Measurements from ENCODE around the gene TAB2.

The TAB2 gene, protein sequence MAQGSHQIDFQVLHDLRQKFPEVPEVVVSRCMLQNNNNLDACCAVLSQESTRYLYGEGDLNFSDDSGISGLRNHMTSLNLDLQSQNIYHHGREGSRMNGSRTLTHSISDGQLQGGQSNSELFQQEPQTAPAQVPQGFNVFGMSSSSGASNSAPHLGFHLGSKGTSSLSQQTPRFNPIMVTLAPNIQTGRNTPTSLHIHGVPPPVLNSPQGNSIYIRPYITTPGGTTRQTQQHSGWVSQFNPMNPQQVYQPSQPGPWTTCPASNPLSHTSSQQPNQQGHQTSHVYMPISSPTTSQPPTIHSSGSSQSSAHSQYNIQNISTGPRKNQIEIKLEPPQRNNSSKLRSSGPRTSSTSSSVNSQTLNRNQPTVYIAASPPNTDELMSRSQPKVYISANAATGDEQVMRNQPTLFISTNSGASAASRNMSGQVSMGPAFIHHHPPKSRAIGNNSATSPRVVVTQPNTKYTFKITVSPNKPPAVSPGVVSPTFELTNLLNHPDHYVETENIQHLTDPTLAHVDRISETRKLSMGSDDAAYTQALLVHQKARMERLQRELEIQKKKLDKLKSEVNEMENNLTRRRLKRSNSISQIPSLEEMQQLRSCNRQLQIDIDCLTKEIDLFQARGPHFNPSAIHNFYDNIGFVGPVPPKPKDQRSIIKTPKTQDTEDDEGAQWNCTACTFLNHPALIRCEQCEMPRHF

DNA sequence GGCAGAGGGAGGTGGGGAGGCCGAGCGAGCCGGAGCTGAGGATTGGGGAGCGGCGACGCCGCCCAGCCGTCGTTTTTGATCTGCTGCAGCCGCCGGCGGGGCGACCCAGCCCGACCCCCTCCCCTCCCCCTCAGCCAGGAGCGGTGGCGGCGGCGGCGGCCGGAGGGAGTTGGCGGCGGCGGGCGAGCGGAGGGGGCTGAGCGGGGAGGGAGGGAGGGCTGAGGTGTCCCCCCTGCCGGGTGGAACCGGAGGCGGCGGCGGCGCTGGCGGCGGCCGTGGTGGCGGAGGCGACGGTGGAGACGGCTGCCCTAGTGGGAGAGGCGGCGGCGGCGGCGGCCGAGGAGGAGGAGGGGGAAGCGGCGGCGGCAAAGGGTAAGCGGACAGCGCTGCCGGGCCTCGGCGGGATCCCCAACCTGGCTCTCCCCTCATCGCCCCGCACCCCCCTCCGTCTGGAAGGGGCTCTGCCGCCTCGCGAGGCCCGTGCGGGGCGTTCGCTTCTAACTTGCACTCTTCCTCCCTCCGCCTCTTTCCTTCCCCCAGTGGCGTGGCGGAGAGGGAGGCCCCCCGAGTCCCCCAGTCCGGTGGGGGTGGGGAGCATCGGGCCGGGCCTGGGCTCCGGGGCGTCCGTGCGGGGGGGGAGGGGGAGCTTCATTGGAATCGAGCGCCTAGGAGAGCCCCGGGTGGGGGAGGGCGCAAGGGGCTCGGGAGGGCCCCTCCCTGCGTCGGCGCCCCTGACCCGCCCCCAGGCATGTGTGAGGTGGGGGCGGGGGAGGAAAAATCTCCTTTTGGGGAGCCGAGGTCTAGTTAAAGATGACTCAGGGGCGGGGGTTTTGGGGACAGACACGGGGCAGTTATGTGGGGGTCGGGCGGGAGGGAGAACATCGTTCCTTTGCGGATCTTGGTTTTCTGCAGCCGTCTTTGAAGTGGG, at the start of gene TAB2:
TSS of gene TAB2 (plus strand) at position 69 of the 928 bp plus-strand sequence. CDS start 52,286 bp downstream, outside the sequence.
- DNase-seq: peak; percentile 59

DNA sequence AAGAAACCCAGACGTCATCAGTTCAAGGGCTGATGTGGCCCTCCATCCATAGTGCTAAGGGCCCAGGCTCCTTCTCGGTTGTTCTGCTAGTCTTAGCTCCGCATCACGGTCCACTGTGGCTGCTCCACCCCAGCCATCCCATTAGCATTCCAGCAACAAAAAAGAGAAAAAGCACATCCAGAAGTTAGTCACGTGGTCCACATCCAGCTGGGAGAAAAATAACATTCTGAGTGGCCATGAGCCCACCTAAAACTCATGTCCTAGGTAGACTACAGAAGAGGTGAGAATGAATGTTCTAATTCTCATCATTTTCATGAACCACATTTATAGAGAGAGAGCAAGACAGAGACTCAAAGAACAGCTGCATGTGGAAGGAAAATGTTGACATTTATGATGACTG, 49.4 kb upstream of the TAB2 start:
- no peak for DNase-seq

GRCh38 chr6:149268768-149269167, 48.7 kb upstream of the TAB2 start:
- DNase-seq: no peak

DNA sequence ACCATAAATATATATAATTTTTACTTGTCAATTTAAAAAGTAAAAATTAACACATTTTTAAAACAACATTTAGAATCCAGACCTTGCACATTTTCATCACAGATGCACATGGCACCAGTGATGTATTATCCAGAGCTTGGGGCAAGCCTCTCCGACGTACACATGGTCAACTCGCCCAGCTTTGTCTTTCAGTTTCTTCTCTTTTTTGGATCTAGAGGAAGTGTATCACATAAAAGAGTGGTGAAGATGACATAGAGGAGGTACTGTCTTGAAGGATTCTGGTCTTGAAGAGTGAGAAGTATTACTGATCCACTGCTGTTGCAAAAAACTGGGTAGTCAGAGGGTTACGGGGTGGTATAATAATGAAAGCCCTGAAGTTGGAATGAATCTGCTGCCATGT, 46.9 kb upstream of the TAB2 start:
- peak; percentile 81 for DNase-seq

DNA sequence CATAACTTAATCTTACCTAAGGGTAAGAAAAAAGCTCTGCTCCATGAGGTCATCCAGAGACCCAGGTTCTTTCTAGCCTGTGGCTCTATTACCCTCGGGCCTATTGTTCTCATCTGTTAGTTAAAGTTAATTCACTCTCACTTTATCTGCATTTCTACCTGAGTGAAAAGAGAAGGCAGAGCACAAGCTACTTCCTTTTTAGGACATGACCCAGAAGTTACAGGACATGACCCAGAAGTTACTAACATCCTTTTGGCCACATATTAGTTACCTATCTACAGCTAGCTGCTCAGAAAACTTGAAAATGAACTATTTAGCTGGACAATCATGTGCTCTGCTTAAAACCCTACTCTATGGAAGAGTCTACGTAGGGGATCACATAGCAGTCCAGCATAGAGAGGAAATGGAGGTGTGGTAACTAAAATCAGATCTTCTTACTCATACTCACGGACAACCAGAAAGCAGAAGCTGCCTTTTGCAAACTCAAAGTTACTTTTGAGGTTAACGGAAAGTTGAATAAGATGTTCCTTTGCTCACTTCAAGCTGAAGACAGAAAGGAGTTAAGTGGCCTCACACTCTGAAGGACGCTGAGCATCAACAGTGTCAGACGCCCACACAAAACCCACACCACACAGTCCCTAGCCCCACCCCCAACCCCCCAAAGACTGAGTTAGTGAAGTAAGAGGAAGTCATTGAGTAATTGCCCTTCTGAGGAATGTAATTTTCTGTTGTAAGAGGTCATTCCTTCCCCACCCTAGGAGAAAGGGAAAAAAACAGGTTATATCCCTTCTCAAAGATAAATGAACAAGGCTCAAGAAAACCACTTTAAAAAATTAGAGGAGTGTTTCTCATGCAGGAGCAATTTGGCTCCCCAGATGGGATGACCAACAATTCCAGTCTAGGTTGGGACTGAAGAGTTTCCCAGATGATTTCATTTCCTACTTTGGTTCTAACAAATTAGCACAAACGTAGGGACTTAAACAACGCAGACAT, 45.9 kb upstream of the TAB2 start:
- DNase-seq: peak; percentile 91

- DNase-seq: no peak
These were observed 44.2 kb upstream of the TAB2 start for GRCh38 chr6:149273318-149273717.

GRCh38 chr6:149275621-149276020, 41.9 kb upstream of the TAB2 start:
- no peak for DNase-seq

DNA sequence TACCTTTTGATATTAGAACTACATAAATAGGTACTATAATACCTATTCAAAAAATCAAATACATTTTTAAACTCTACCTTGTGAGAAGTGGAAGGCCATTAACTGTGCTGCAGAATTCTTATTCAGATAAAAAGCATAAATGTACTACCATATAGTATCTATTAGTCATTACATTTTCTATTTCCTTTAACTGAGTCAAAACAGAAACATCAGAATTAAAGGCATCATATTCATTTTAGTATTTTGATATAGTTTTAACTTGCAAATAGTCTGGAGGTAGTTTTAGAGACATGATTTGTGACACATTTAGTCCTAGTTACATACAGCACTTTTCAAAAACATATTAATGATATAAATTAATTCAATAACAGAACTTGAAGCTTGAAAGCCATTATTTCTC, 39.9 kb upstream of the TAB2 start:
- no peak for DNase-seq

GRCh38 chr6:149278997-149279396, 38.5 kb upstream of the TAB2 start:
- DNase-seq: peak; percentile 35

GRCh38 chr6:149284904-149285303, 32.6 kb upstream of the TAB2 start:
- DNase-seq: no peak

- DNase-seq: no peak
These were observed 31.9 kb upstream of the TAB2 start for GRCh38 chr6:149285626-149286025.

- no peak for DNase-seq
These were observed 30.6 kb upstream of the TAB2 start for GRCh38 chr6:149286905-149287304.

GRCh38 chr6:149289192-149289781, 28.2 kb upstream of the TAB2 start:
- DNase-seq: no peak

- no peak for DNase-seq
These were observed 27.5 kb upstream of the TAB2 start for GRCh38 chr6:149289966-149290365.

DNA sequence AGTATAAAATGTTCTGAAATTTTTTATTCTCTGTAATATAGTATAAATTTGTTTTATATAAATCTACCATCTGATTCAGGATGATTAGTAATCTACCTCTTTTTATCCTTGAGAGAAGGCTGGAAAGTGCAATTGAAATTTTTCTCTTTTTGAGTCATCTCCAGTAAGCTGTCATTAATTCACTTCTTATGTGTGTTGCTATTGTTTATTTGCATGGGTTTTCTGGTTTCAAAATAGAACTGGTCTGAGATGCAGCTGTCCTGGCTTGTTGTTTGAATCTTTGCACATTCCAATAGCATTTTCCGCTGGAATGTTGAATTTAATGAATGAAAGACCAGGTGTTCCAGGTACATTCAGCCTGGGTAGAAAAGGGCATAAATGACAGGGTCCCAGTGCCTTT, 24.3 kb upstream of the TAB2 start:
- no peak for DNase-seq

- no peak for DNase-seq
These were observed 16.9 kb upstream of the TAB2 start for GRCh38 chr6:149300563-149300962.

DNA sequence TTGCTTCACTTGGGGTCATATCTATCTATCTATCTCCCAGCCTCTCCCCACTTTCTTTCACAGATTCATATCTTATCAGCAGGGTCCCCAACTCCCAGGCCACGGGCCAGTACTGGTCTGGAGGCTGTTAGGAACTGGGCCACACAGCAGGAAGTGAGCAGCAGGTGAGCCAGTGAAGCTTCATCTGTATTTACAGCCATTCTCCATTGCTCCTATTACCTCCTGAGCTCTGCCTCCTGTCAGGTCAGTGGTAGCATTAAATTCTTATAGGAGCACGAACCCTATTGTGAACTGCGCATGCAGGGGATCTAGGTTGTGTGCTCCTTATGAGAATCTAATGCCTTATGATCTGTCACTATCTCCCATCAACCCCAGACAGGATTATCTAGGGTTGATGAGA, 14.8 kb upstream of the TAB2 start:
- DNase-seq: no peak

DNA sequence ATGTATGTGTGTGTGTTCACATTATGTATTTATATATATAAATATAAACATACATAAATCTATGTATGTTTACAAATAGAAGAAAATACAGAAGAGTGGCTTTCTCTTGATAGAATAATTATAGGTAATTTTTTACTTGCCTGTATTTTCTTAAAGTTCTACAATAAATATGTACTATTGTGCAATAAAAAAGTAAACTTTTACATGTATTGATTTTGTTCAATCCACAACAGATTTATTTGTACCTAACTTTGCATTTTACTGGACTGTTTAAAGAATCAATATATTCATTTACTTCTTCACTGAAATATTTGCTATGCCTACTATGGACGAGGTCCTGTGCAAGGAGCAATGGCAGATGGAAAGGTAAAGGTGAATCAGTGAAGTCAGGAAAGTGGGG, 14.0 kb upstream of the TAB2 start:
- DNase-seq: no peak

- no peak for DNase-seq
These were observed 12.1 kb upstream of the TAB2 start for GRCh38 chr6:149305372-149305771.

DNA sequence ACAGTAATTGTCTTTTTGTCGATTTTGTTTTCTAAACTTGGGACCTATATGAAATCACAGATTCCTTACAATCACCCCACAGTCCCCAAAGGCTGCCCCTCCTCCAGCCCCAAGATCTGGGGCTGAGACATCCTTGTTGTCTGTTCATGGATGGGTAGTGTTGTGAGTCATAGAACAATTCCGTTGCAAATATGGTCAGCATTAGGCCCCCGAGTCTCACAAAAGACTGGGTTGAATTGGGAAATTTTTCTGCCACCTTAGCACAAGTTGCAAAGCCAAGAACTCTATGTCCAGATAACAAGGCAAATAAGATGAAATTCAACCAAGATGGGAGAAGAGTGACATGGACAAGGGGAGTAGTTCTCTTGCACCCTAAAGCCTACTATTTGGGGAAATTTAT, 10.5 kb upstream of the TAB2 start:
- peak; percentile 34 for DNase-seq

GRCh38 chr6:149311293-149311692, 6.2 kb upstream of the TAB2 start:
- DNase-seq: no peak

- DNase-seq: no peak
These were observed 5.7 kb upstream of the TAB2 start for GRCh38 chr6:149311766-149312165.

Data from suppressor macrophage treated with lipopolysaccharide for 4 hours (primary cell).